Heart left ventricle (tissue), 13 donors: ENCODE measurements around the gene LYRM4.

ENCODE experiments used
- CTCF ChIP-seq, 12 donors: fragments of 200-600 bp; sonication (generic) in 4 of 12; IDR thresholded peaks; one replicate each; pipeline versions ENCODE4 v1.5.0 to v1.8.0; 2018 to 2022; ENCODE audit warnings: antibody characterized with exemption in 12 of 12, mild to moderate bottlenecking in 5 of 12
- POLR2A ChIP-seq, 2 donors: fragments of 450-650 bp; IDR thresholded peaks; one replicate each; pipeline ENCODE4 v1.6.1; 2017; ENCODE audit warnings: antibody characterized with exemption in 2 of 2, mild to moderate bottlenecking in 2 of 2, moderate library complexity in 2 of 2
- donor health status: ischemic (EF 13 %, LVEDD 7.1; RV severe dilation, severe dysfunction).
- donor health status: DM: no; HTN: yes; CAD: no.
- donor health status: DM: no; HTN: no; CAD: no.
- donor health status: ischemic (EF 25% LVEDD 6.9; RV normal size, moderate dysfunction).
- donor health status: ischemic (EF 25% LVEDD 5.7; RV mildly dilated, moderate dysfunction).
- donor health status: ischemic (EF 35%, LVEDD 5.7; RV mildly dilated, moderate dysfunction).
- donor health status: nonischemic (EF 11% LVEDD 7.7; RV severe dilation, severe dysfunction).
- donor health status: DM: yes; HTN: yes; CAD: no.
- donor health status: PGD.
- donor health status: ischemic (EF 29% LVEDD 5.4; RV normal size, mild dysfunction).
- donor health status: nonischemic (EF 23%, LVEDD 6.1; RV moderate dilation, normal function).

DNA sequence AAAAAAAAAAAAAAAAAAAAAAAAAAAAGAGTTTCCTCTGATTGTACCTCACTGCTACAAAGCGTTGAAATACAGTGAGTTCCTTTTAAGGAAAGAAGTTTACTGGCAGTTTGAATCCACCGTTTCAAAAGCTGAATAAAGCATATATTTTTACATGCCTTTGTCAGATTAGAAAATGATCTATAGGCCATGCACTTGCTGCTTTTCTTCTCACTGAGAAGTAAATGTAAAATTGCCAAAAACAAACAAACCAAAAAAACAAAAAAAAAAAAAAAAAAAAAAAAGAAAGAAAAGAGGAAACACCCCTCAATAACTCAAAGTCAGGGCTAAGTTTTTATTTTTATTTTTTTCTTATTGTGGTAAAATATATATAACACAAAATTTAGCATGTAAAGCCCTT lies 81.9 kb downstream of the LYRM4 start:
- TF ChIP-seq CTCF (IDR thresholded peaks at IDR 0.05): no peak
- no peak for TF ChIP-seq POLR2A (IDR thresholded peaks at IDR 0.05)
